ENCODE results near the gene VWCE. TPM values are rescaled to one million over a fixed set of nuclear protein-coding genes. Genes with fewer than 3 reads are reported as not detected.

Gene VWCE
- total RNA-seq, 2 donors from 2014 or later: 2.0 to 4.3 TPM

- 93% methylated on average over 7 of the region's 7 CpGs for WGBS
- Histone ChIP-seq H3K4me3 (no peak overlapping the region), H3K9me3 (no peaks in the 10 kb centered on the region), H3K27me3 (replicated peaks; ENCODE audit: insufficient read depth) (no peaks in the 10 kb centered on the region), H3K36me3 (peaks cover 37 to 39% of the 10 kb centered on the region in 2 donors), H3K27ac (no peak overlapping the region), H3K4me1 (replicated peaks) (no peaks in the 10 kb centered on the region)
- intact Hi-C loops (cut with DNase I): no loop called here
- DNase-seq (ENCODE audit: low spot score): no peak
- TF ChIP-seq POLR2AphosphoS5 (IDR thresholded peaks at IDR 0.05): no peak
These were observed 14.6 kb upstream of the VWCE start for GRCh38 chr11:61309739-61310138.

GRCh38 chr11:61309141-61309540 lies 14.0 kb upstream of the VWCE start:
- no peak overlapping the region for H3K4me3 ChIP-seq
- WGBS: 72% methylated on average over 4 of the region's 4 CpGs
- no peaks in the 10 kb centered on the region for H3K27me3 ChIP-seq (replicated peaks; ENCODE audit: insufficient read depth)
- H3K9me3 ChIP-seq: no peaks in the 10 kb centered on the region
- H3K27ac ChIP-seq: no peak overlapping the region
- no peak for DNase-seq (ENCODE audit: low spot score)
- intact Hi-C loops (cut with DNase I): no loop called here
- H3K36me3 ChIP-seq: peaks cover 37% of the 10 kb centered on the region in 2 donors
- no peak for TF ChIP-seq POLR2A (IDR thresholded peaks at IDR 0.05)
- no peak for TF ChIP-seq POLR2AphosphoS5 (IDR thresholded peaks at IDR 0.05)
- no peak for TF ChIP-seq CTCF (IDR thresholded peaks at IDR 0.05)
- H3K4me1 ChIP-seq (replicated peaks): no peaks in the 10 kb centered on the region

GRCh38 chr11:61307354-61307753 lies 12.2 kb upstream of the VWCE start:
- no peak for DNase-seq (ENCODE audit: low spot score)
- no peak overlapping the region for H3K4me3 ChIP-seq
- no peaks in the 10 kb centered on the region for H3K4me1 ChIP-seq (replicated peaks)
- H3K36me3 ChIP-seq: peaks cover 31 to 35% of the 10 kb centered on the region in 2 donors
- H3K27me3 ChIP-seq (replicated peaks; ENCODE audit: insufficient read depth): no peaks in the 10 kb centered on the region
- WGBS: 63% methylated on average over 1 of the region's 1 CpG
- no peaks in the 10 kb centered on the region for H3K9me3 ChIP-seq
- no peak overlapping the region for H3K27ac ChIP-seq
- intact Hi-C loops (cut with DNase I): no loop called here
- no peak for TF ChIP-seq CTCF (IDR thresholded peaks at IDR 0.05)
- no peak for TF ChIP-seq POLR2AphosphoS5 (IDR thresholded peaks at IDR 0.05)
- no peak for TF ChIP-seq POLR2A (IDR thresholded peaks at IDR 0.05)

- no peak for TF ChIP-seq CTCF (IDR thresholded peaks at IDR 0.05)
- no peak for TF ChIP-seq POLR2A (IDR thresholded peaks at IDR 0.05)
- TF ChIP-seq POLR2AphosphoS5 (IDR thresholded peaks at IDR 0.05): no peak
- WGBS: 96% methylated on average over 1 of the region's 1 CpG
- peaks cover 27 to 43% of the 10 kb centered on the region in 2 donors for H3K36me3 ChIP-seq
These were observed 11.1 kb upstream of the VWCE start for GRCh38 chr11:61306221-61306620.

DNA sequence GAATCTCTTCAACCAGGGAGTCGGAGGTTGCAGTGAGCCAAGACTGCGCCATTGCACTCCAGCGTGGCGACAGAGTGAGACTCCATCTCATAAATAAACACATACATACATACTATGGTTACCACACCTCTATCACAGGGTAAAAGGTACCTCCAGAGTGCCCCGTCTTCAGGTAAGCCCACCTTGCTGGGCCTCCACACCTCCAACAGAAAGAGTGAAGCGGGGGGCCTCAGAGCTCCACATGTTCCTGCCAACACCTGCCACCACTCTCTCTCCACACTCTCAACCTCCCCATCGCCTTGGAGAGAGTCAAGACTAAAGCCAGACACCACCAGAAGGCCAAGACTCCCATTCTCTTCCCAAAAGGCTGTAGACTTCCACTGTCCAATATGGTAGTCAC lies 10.3 kb upstream of the VWCE start:
- H3K36me3 ChIP-seq: peaks cover 27 to 41% of the 10 kb centered on the region in 2 donors
- intact Hi-C loops (cut with DNase I): no loop called here
- DNase-seq (ENCODE audit: low spot score): no peak

More at GRCh38 chr11:61306221-61306620, 11.1 kb upstream of the VWCE start:
- H3K27ac ChIP-seq: no peak overlapping the region
- H3K27me3 ChIP-seq (replicated peaks; ENCODE audit: insufficient read depth): no peaks in the 10 kb centered on the region
- H3K4me3 ChIP-seq: no peak overlapping the region
- H3K4me1 ChIP-seq (replicated peaks): no peaks in the 10 kb centered on the region
- intact Hi-C loops (cut with DNase I): no loop called here
- no peak for DNase-seq (ENCODE audit: low spot score)
- no peaks in the 10 kb centered on the region for H3K9me3 ChIP-seq

GRCh38 chr11:61303725-61304124 lies 8.6 kb upstream of the VWCE start:
- H3K4me1 ChIP-seq (replicated peaks): no peaks in the 10 kb centered on the region
- intact Hi-C loops (cut with DNase I): no loop called here

More for the DNA sequence above, 10.3 kb upstream of the VWCE start:
- TF ChIP-seq POLR2AphosphoS5 (IDR thresholded peaks at IDR 0.05) (no peak), POLR2A (IDR thresholded peaks at IDR 0.05) (no peak)
- WGBS: 98% methylated on average over 7 of the region's 7 CpGs
- Histone ChIP-seq H3K4me1 (replicated peaks) (no peaks in the 10 kb centered on the region), H3K27me3 (replicated peaks; ENCODE audit: insufficient read depth) (no peaks in the 10 kb centered on the region), H3K9me3 (no peaks in the 10 kb centered on the region), H3K27ac (no peak overlapping the region), H3K4me3 (no peak overlapping the region)

More at GRCh38 chr11:61303725-61304124, 8.6 kb upstream of the VWCE start:
- peaks cover 13 to 34% of the 10 kb centered on the region in 2 donors for H3K36me3 ChIP-seq
- H3K27me3 ChIP-seq (replicated peaks; ENCODE audit: insufficient read depth): no peaks in the 10 kb centered on the region
- no peak for TF ChIP-seq CTCF (IDR thresholded peaks at IDR 0.05)
- TF ChIP-seq POLR2A (IDR thresholded peaks at IDR 0.05): no peak
- no peak for TF ChIP-seq POLR2AphosphoS5 (IDR thresholded peaks at IDR 0.05)
- H3K9me3 ChIP-seq: no peaks in the 10 kb centered on the region
- H3K27ac ChIP-seq: no peak overlapping the region
- WGBS: 95% methylated on average over 9 of the region's 9 CpGs
- DNase-seq (ENCODE audit: low spot score): no peak
- H3K4me3 ChIP-seq: no peak overlapping the region
